ENCODE results near the gene WDR72. TPM values are rescaled to one million over a fixed set of nuclear protein-coding genes. Genes with fewer than 3 reads are reported as not detected.

WDR72 gene
- total RNA-seq, 2 experiments from 2014 or later: not detected

GRCh38 chr15:53747501-53748068 is 11.9 kb downstream of the WDR72 start:
- POLR2A ChIA-PET: no interaction called here

GRCh38 chr15:53746101-53746500 is 13.4 kb downstream of the WDR72 start:
- Mint-ChIP-seq H3K9me3 (no peaks in the 10 kb centered on the region), H3K36me3 (no peaks in the 10 kb centered on the region), H3K27me3 (no peaks in the 10 kb centered on the region), H3K27ac (no peak overlapping the region), H3K4me3 (no peak overlapping the region), H3K4me1 (ENCODE audit: low read depth) (no peaks in the 10 kb centered on the region)
- CTCF ChIA-PET: no interaction called here
- no peak for DNase-seq
- POLR2A ChIA-PET: no interaction called here
- intact Hi-C loops (cut with micrococcal nuclease): no loop called here

More at GRCh38 chr15:53747501-53748068, 11.9 kb downstream of the WDR72 start:
- no peaks in the 10 kb centered on the region for H3K9me3 Mint-ChIP-seq
- no peaks in the 10 kb centered on the region for H3K27me3 Mint-ChIP-seq
- H3K27ac Mint-ChIP-seq: no peak overlapping the region
- H3K4me1 Mint-ChIP-seq (ENCODE audit: low read depth): no peaks in the 10 kb centered on the region
- CTCF ChIA-PET: no interaction called here
- H3K4me3 Mint-ChIP-seq: no peak overlapping the region
- no peak for DNase-seq
- intact Hi-C loops (cut with micrococcal nuclease): no loop called here
- H3K36me3 Mint-ChIP-seq: no peaks in the 10 kb centered on the region

- POLR2A ChIA-PET: no interaction called here
- CTCF ChIA-PET: no interaction called here
- no peaks in the 10 kb centered on the region for H3K9me3 Mint-ChIP-seq
- DNase-seq: no peak
- H3K27ac Mint-ChIP-seq: no peak overlapping the region
- H3K27me3 Mint-ChIP-seq: no peaks in the 10 kb centered on the region
- no peaks in the 10 kb centered on the region for H3K36me3 Mint-ChIP-seq
- no peaks in the 10 kb centered on the region for H3K4me1 Mint-ChIP-seq (ENCODE audit: low read depth)
- intact Hi-C loops (cut with micrococcal nuclease): no loop called here
- H3K4me3 Mint-ChIP-seq: no peak overlapping the region
These were observed 19.8 kb downstream of the WDR72 start for GRCh38 chr15:53739651-53740050.

DNA sequence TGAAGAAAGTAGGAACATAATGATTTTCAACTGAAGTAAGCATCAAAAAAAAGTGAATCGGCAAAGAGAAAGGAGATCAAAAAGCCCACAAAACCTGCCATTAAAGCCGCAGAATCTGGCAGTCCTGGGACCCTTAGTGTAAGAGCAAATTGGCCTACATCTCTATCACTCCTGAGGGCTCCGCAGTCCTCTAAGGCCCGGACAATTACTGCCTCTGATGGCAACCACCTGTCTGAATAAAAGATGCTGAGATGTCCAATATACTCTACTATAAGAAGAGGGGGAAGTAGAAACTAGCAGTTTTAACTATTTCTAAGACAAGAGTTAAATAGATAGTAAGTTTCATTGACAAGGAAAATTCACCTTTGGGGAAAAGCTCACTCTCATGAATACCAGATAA is 20.3 kb downstream of the WDR72 start:
- no peaks in the 10 kb centered on the region for H3K9me3 Mint-ChIP-seq

GRCh38 chr15:53721334-53722087 is 38.0 kb downstream of the WDR72 start:
- Mint-ChIP-seq H3K9me3 (no peaks in the 10 kb centered on the region), H3K27ac (no peak overlapping the region), H3K4me1 (ENCODE audit: low read depth) (no peaks in the 10 kb centered on the region), H3K36me3 (no peaks in the 10 kb centered on the region), H3K27me3 (peaks cover 1% of the 10 kb centered on the region), H3K4me3 (no peak overlapping the region)
- DNase-seq: no peak
- ChIA-PET CTCF (interaction anchor here (1.4 kb wide), 1 partner anchor 11 kb away, joined by 6 read pairs; no protein-coding TSS in a partner anchor), POLR2A (no interaction called here)
- intact Hi-C loops (cut with micrococcal nuclease): no loop called here

More for the DNA sequence above, 20.3 kb downstream of the WDR72 start:
- intact Hi-C loops (cut with micrococcal nuclease): no loop called here
- ChIA-PET POLR2A (no interaction called here), CTCF (no interaction called here)
- no peak for DNase-seq
- no peaks in the 10 kb centered on the region for H3K4me1 Mint-ChIP-seq (ENCODE audit: low read depth)
- no peak overlapping the region for H3K4me3 Mint-ChIP-seq
- no peaks in the 10 kb centered on the region for H3K36me3 Mint-ChIP-seq
- H3K27ac Mint-ChIP-seq: no peak overlapping the region
- no peaks in the 10 kb centered on the region for H3K27me3 Mint-ChIP-seq

- Mint-ChIP-seq H3K4me3 (no peak overlapping the region), H3K27ac (no peak overlapping the region), H3K9me3 (no peaks in the 10 kb centered on the region), H3K36me3 (no peaks in the 10 kb centered on the region), H3K4me1 (ENCODE audit: low read depth) (no peaks in the 10 kb centered on the region), H3K27me3 (no peaks in the 10 kb centered on the region)
- POLR2A ChIA-PET: no interaction called here
- intact Hi-C loops (cut with micrococcal nuclease): loop anchor here (5.0 kb wide), 1 partner anchor 935 kb away; no protein-coding TSS in a partner anchor
- no peak for DNase-seq
- CTCF ChIA-PET: no interaction called here
These were observed 42.3 kb downstream of the WDR72 start for GRCh38 chr15:53716909-53717876.

GRCh38 chr15:53713218-53713617 is 46.2 kb downstream of the WDR72 start:
- no peaks in the 10 kb centered on the region for H3K36me3 Mint-ChIP-seq
- DNase-seq: no peak
- intact Hi-C loops (cut with micrococcal nuclease): no loop called here
- no peak overlapping the region for H3K4me3 Mint-ChIP-seq
- ChIA-PET CTCF (no interaction called here), POLR2A (no interaction called here)
- no peaks in the 10 kb centered on the region for H3K4me1 Mint-ChIP-seq (ENCODE audit: low read depth)
- H3K27me3 Mint-ChIP-seq: no peaks in the 10 kb centered on the region
- no peak overlapping the region for H3K27ac Mint-ChIP-seq
- no peaks in the 10 kb centered on the region for H3K9me3 Mint-ChIP-seq

DNA sequence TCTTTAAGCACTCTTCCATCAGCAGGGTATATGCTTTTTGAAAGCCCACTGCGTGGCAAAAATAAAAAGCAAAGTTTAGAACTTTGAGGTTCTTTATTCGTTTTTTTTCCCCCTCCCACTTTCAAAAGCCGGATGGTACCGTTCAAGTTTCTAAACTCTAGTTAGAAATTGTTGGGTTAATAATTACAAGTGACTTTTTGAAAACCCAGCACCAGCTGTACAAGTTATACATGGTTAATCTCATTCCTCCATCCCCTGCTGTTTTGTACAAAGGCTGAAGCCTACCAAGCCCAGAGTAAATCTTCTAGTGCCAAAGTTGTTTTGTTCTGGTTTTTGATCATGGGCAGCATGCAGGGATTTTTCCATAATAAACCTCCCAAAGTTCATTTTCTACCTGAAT is 48.6 kb downstream of the WDR72 start:
- DNase-seq: no peak
- intact Hi-C loops (cut with micrococcal nuclease): no loop called here
- no peaks in the 10 kb centered on the region for H3K4me1 Mint-ChIP-seq (ENCODE audit: low read depth)
- no peak overlapping the region for H3K4me3 Mint-ChIP-seq
- H3K36me3 Mint-ChIP-seq: no peaks in the 10 kb centered on the region
- no peaks in the 10 kb centered on the region for H3K9me3 Mint-ChIP-seq
- no peak overlapping the region for H3K27ac Mint-ChIP-seq
- peaks cover 5% of the 10 kb centered on the region for H3K27me3 Mint-ChIP-seq
- POLR2A ChIA-PET: no interaction called here
- CTCF ChIA-PET: no interaction called here

DNA sequence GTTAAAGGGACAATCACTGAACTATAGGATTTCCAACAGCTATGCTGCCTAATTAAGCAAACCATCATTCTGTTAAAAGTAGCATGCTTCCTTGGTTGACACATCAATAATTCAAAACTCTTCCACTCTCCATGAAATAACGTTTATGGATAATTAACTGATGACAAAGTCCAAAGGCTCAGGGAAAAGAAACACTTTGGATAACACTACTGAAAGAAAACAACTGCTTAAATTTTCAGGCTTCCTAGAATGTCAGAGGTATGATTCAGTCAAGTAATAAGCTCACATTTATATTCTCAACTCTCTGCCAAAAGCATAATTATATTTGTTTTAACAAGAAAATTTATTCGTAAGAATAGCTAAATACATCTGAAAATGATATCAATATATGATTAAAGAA is 49.6 kb downstream of the WDR72 start:
- H3K27me3 Mint-ChIP-seq: peaks cover 5% of the 10 kb centered on the region
- no peak for DNase-seq
- H3K27ac Mint-ChIP-seq: no peak overlapping the region
- intact Hi-C loops (cut with micrococcal nuclease): no loop called here
- ChIA-PET POLR2A (no interaction called here), CTCF (no interaction called here)
- no peaks in the 10 kb centered on the region for H3K9me3 Mint-ChIP-seq
- no peaks in the 10 kb centered on the region for H3K4me1 Mint-ChIP-seq (ENCODE audit: low read depth)
- no peak overlapping the region for H3K4me3 Mint-ChIP-seq
- H3K36me3 Mint-ChIP-seq: no peaks in the 10 kb centered on the region

GRCh38 chr15:53695365-53695764 is 64.1 kb downstream of the WDR72 start:
- ChIA-PET POLR2A (no interaction called here), CTCF (no interaction called here)
- H3K9me3 Mint-ChIP-seq: no peaks in the 10 kb centered on the region
- no peak for DNase-seq
- H3K4me3 Mint-ChIP-seq: no peak overlapping the region
- intact Hi-C loops (cut with micrococcal nuclease): no loop called here
- no peaks in the 10 kb centered on the region for H3K27me3 Mint-ChIP-seq
- no peaks in the 10 kb centered on the region for H3K36me3 Mint-ChIP-seq
- no peak overlapping the region for H3K27ac Mint-ChIP-seq
- no peaks in the 10 kb centered on the region for H3K4me1 Mint-ChIP-seq (ENCODE audit: low read depth)

GRCh38 chr15:53694476-53694874 is 65.0 kb downstream of the WDR72 start:
- DNase-seq: no peak
- intact Hi-C loops (cut with micrococcal nuclease): no loop called here
- CTCF ChIA-PET: no interaction called here
- no peaks in the 10 kb centered on the region for H3K4me1 Mint-ChIP-seq (ENCODE audit: low read depth)
- H3K27me3 Mint-ChIP-seq: no peaks in the 10 kb centered on the region
- no peak overlapping the region for H3K4me3 Mint-ChIP-seq
- no peaks in the 10 kb centered on the region for H3K36me3 Mint-ChIP-seq
- POLR2A ChIA-PET: no interaction called here
- no peaks in the 10 kb centered on the region for H3K9me3 Mint-ChIP-seq
- no peak overlapping the region for H3K27ac Mint-ChIP-seq

GRCh38 chr15:53693729-53694475 is 65.6 kb downstream of the WDR72 start:
- Mint-ChIP-seq H3K4me1 (ENCODE audit: low read depth) (no peaks in the 10 kb centered on the region), H3K27me3 (no peaks in the 10 kb centered on the region), H3K9me3 (no peaks in the 10 kb centered on the region), H3K36me3 (no peaks in the 10 kb centered on the region), H3K27ac (no peak overlapping the region), H3K4me3 (no peak overlapping the region)
- ChIA-PET POLR2A (no interaction called here), CTCF (no interaction called here)
- intact Hi-C loops (cut with micrococcal nuclease): no loop called here
- DNase-seq: no peak

Data from activated CD4-positive, alpha-beta memory T cell treated with anti-CD3 and anti-CD28 coated beads for 36 hours (primary cell).